ENCODE results near the gene AFP. TPM values are rescaled to one million over a fixed set of nuclear protein-coding genes. Genes with fewer than 3 reads are reported as not detected.

Gene AFP
- total RNA-seq, 1 donor from 2014 or later, result not detected

DNA sequence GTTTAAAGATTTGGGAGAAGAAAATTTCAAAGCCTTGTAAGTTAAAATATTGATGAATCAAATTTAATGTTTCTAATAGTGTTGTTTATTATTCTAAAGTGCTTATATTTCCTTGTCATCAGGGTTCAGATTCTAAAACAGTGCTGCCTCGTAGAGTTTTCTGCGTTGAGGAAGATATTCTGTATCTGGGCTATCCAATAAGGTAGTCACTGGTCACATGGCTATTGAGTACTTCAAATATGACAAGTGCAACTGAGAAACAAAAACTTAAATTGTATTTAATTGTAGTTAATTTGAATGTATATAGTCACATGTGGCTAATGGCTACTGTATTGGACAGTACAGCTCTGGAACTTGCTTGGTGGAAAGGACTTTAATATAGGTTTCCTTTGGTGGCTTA is 30.9 kb upstream of the AFP start:
- DNase-seq (ENCODE audit: low read depth, low spot score), result no peak
- H3K4me3 Mint-ChIP-seq, result no peak overlapping the region
- TF ChIP-seq, protein P1, sequence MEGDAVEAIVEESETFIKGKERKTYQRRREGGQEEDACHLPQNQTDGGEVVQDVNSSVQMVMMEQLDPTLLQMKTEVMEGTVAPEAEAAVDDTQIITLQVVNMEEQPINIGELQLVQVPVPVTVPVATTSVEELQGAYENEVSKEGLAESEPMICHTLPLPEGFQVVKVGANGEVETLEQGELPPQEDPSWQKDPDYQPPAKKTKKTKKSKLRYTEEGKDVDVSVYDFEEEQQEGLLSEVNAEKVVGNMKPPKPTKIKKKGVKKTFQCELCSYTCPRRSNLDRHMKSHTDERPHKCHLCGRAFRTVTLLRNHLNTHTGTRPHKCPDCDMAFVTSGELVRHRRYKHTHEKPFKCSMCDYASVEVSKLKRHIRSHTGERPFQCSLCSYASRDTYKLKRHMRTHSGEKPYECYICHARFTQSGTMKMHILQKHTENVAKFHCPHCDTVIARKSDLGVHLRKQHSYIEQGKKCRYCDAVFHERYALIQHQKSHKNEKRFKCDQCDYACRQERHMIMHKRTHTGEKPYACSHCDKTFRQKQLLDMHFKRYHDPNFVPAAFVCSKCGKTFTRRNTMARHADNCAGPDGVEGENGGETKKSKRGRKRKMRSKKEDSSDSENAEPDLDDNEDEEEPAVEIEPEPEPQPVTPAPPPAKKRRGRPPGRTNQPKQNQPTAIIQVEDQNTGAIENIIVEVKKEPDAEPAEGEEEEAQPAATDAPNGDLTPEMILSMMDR (conservative IDR thresholded peaks at IDR 0.05), result no peak
- no peak overlapping the region for H3K27ac Mint-ChIP-seq (ENCODE audit: unreplicated experiment)
- H3K27me3 Mint-ChIP-seq (ENCODE audit: low read depth), result no peaks in the 10 kb centered on the region
- no peaks in the 10 kb centered on the region for H3K9me3 Mint-ChIP-seq
- H3K36me3 Mint-ChIP-seq (ENCODE audit: low read depth), result no peaks in the 10 kb centered on the region
- no peaks in the 10 kb centered on the region for H3K4me1 Mint-ChIP-seq

DNA sequence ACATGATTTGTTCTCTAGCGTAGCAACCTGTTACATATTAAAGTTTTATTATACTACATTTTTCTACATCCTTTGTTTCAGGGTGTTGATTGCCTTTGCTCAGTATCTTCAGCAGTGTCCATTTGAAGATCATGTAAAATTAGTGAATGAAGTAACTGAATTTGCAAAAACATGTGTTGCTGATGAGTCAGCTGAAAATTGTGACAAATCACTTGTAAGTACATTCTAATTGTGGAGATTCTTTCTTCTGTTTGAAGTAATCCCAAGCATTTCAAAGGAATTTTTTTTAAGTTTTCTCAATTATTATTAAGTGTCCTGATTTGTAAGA is 29.5 kb upstream of the AFP start:
- H3K4me1 Mint-ChIP-seq, result no peaks in the 10 kb centered on the region
- H3K36me3 Mint-ChIP-seq (ENCODE audit: low read depth), result no peaks in the 10 kb centered on the region
- DNase-seq (ENCODE audit: low read depth, low spot score), result no peak
- no peak overlapping the region for H3K4me3 Mint-ChIP-seq
- no peaks in the 10 kb centered on the region for H3K27me3 Mint-ChIP-seq (ENCODE audit: low read depth)
- H3K9me3 Mint-ChIP-seq, result no peaks in the 10 kb centered on the region
- TF ChIP-seq, protein P1 (conservative IDR thresholded peaks at IDR 0.05), result no peak
- no peak overlapping the region for H3K27ac Mint-ChIP-seq (ENCODE audit: unreplicated experiment)

DNA sequence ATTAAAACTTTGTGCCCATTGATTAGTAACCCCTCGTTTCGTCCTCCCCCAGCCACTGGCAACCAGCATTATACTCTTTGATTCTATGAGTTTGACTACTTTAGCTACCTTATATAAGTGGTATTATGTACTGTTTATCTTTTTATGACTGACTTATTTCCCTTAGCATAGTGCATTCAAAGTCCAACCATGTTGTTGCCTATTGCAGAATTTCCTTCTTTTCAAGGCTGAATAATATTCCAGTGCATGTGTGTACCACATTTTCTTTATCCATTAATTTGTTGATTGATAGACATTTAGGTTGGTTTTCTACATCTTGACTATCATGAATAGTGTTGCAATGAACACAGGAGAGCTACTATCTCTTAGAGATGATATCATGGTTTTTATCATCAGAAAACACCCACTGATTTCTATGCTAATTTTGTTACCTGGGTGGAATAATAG is 28.8 kb upstream of the AFP start:
- Mint-ChIP-seq H3K4me3 (no peak overlapping the region), H3K27ac (ENCODE audit: unreplicated experiment) (no peak overlapping the region), H3K36me3 (ENCODE audit: low read depth) (no peaks in the 10 kb centered on the region), H3K27me3 (ENCODE audit: low read depth) (no peaks in the 10 kb centered on the region), H3K9me3 (no peaks in the 10 kb centered on the region), H3K4me1 (no peaks in the 10 kb centered on the region)
- TF ChIP-seq, protein P1 (conservative IDR thresholded peaks at IDR 0.05), result no peak
- DNase-seq (ENCODE audit: low read depth, low spot score), result no peak

DNA sequence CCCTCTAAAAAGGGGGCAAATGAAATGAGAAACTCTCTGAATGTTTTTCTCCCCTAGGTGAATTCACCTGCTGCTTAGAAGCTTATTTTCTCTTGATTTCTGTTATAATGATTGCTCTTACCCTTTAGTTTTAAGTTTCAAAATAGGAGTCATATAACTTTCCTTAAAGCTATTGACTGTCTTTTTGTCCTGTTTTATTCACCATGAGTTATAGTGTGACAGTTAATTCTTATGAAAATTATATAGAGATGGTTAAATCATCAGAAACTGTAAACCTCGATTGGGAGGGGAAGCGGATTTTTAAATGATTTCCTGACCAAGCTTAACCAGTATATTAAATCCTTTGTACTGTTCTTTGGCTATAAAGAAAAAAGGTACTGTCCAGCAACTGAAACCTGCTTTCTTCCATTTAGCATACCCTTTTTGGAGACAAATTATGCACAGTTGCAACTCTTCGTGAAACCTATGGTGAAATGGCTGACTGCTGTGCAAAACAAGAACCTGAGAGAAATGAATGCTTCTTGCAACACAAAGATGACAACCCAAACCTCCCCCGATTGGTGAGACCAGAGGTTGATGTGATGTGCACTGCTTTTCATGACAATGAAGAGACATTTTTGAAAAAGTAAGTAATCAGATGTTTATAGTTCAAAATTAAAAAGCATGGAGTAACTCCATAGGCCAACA is 27.7 kb upstream of the AFP start:
- H3K27ac Mint-ChIP-seq (ENCODE audit: unreplicated experiment), result no peak overlapping the region
- no peaks in the 10 kb centered on the region for H3K36me3 Mint-ChIP-seq (ENCODE audit: low read depth)
- H3K9me3 Mint-ChIP-seq, result no peaks in the 10 kb centered on the region
- DNase-seq (ENCODE audit: low read depth, low spot score), result no peak
- TF ChIP-seq, protein P1 (conservative IDR thresholded peaks at IDR 0.05), result no peak
- no peaks in the 10 kb centered on the region for H3K27me3 Mint-ChIP-seq (ENCODE audit: low read depth)
- no peaks in the 10 kb centered on the region for H3K4me1 Mint-ChIP-seq
- no peak overlapping the region for H3K4me3 Mint-ChIP-seq

DNA sequence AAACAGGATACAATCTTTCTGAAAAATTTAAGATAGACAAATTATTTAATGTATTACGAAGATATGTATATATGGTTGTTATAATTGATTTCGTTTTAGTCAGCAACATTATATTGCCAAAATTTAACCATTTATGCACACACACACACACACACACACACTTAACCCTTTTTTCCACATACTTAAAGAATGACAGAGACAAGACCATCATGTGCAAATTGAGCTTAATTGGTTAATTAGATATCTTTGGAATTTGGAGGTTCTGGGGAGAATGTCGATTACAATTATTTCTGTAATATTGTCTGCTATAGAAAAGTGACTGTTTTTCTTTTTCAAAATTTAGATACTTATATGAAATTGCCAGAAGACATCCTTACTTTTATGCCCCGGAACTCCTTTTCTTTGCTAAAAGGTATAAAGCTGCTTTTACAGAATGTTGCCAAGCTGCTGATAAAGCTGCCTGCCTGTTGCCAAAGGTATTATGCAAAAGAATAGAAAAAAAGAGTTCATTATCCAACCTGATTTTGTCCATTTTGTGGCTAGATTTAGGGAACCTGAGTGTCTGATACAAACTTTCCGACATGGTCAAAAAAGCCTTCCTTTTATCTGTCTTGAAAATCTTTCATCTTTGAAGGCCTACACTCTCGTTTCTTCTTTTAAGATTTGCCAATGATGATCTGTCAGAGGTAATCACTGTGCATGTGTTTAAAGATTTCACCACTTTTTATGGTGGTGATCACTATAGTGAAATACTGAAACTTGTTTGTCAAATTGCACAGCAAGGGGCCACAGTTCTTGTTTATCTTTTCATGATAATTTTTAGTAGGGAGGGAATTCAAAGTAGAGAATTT is 26.8 kb upstream of the AFP start:
- no peaks in the 10 kb centered on the region for H3K27me3 Mint-ChIP-seq (ENCODE audit: low read depth)
- no peak for DNase-seq (ENCODE audit: low read depth, low spot score)
- no peaks in the 10 kb centered on the region for H3K9me3 Mint-ChIP-seq
- H3K36me3 Mint-ChIP-seq (ENCODE audit: low read depth), result no peaks in the 10 kb centered on the region
- TF ChIP-seq, protein P1 (conservative IDR thresholded peaks at IDR 0.05), result no peak
- H3K4me1 Mint-ChIP-seq, result no peaks in the 10 kb centered on the region
- no peak overlapping the region for H3K4me3 Mint-ChIP-seq
- no peak overlapping the region for H3K27ac Mint-ChIP-seq (ENCODE audit: unreplicated experiment)
